NCI-H1436 (cell line): ENCODE data around the gene KLF11.

Experiments
- DNase-seq: peaks from one replicate; lab custom pipeline; 2025; lab: John Stamatoyannopoulos, UW

Gene KLF11

DNA sequence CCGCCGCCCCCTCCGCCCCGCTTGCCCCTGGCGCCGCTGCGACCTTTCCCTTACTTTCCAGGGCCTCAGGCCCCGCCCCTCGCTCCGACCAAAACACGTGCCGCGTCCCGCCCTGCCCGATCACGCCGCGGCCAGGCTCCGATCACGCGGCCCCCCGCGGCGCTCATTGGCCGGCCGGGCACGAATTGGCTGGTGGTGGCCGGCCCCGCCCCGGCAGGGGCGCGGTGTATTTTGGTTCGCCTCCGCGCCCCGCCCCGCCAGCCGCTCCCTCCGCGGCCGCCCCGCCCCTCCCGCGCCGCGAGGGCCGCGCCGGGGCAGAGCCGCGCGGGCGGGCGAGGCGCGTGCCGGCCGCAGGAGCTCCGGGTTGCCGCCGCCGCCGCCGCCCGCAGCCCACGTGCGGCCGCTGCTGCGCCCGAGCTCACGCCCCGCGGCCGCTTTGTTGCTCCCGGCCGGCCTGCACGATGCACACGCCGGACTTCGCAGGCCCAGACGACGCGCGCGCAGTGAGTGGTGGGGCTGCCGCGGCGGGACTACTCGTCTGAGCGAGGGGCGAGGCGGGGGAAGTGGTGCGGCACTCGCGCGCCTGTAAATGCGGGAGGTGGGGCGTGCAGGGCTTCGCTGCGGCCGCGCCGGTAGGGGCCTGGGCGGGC lies at the start of gene KLF11:
TSS of gene KLF11 (plus strand) at position 295 of the 650 bp plus-strand sequence. CDS start at position 462, 167 bp downstream.
- peak; percentile 64 for DNase-seq

DNA sequence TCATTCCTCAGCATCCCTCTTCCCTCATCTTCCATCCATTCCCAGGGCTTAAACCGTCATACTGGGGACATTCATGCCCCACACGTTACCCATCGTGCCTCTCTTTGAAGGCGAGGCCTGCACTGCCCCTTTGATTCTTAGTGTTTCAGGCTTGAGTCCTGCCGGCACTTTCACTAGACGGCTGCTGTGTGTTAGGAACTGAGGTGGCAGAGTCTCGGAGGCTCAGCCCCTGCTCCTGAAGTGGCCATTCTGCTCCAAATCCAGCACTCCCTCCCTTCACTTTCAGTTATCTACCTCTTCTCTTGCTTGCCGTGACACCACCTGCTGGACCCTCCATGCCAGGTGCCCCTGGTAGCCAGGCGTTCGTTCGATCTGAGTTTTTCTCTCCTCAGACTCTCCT lies 48.9 kb upstream of the KLF11 start:
- DNase-seq, result no peak

DNA sequence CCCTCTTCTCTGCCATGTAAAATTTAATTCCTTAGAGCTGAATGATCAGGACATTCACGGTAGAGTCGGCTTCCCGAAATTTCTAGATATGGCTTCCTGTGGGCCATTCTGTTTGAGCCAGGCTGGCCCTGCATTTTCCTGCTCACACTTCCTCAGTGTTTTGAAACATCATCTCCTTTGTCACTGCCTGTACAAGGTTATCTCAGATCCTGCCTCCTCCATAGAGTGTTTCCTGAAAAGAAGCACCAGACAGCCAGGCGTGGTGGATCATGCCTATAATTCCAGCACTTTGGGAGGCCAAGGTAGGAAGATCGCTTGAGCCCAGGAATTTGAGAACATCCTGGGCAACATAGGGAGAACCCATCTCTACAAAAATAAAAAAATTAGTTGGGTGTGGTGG lies 48.3 kb upstream of the KLF11 start:
- no peak for DNase-seq

DNA sequence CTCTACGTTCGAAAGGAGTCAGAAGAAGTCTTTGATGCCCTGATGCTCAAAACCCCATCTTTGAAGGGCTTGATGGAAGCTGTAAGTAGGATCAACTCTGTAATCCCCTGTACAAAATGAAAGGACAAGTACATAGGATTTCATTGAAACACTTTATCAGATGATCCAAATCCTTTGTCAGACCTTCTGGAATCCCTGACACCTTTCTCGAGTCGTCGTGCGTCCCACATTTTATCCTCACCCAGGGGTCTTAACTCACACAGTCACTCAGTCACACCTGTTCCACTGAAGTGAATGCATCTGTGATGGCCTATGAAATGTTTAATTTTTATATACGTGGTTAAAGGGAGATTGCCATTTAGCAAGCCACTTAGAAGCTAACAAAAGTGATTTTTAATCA lies 47.0 kb upstream of the KLF11 start:
- no peak for DNase-seq

DNA sequence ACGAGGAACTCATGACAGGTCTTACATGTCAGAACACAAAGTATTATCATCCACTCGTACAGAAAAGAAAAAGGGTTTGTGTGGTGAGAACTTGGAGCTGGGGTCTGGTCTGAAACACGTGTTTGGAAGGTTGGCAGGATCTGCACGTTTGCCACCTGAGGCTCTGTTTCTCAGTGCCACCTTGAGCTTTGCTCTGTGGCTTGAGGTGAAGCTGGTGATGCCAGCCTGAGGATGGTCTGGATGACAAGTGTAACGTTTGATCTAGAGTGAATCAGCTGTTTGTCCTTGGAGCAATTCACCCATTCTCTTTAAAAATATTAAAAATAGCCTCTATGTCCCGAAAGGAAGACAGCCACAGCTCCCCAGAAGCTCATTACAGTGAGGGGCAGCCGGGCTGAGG lies 45.4 kb upstream of the KLF11 start:
- no peak for DNase-seq

DNA sequence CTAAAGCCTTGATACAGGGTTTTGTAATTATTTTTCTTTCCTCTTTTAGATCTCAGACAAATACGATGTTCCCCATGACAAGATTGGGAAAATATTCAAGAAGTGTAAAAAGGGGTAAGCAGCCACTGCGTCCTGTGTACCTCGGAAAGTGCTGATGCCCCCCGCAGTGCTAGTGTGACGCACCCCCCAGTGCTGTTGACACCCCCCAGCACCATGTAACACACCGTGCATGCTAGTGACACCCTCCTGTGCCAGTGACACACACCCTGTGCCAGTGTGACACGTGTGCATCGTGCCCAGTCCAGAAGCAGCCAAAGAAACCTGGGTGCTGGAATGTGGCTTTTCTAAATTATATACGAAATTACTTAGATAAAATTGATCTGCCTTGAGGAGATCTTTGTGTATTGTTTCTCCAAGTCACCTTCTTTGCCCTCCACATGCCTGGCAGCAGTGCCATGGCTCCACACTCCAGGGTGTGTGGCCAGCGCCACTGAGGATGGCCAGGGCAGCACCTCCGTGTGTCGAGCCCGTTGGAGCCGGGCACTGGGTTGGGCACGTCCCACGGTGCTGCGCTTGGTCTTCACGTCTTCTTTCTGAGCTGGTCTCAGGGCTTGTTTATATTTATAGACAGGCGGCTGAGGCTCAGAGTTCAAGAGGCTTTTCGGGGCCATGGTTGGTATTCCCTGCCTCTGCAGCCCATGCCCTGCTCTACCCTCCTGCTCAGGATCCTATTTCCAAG lies 44.3 kb upstream of the KLF11 start:
- no peak for DNase-seq

DNA sequence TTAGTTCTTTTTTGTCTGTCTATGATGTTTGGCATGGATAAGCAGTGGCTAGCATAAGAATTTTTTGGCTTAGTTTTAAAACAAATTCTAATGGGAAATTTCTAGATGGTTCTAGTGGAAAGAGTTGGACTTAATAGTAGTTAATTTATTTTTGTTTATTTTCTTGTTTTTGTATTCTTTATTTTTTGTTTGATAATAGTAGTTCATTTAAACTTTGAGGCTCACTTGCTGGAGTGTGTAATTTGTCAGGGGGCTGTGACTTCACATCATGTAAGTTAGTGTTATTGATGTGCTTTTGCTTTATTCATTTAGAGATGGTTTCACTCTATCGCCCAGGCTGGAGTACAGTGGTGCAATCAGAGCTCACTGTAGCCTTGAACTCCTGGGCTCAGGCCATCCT lies 43.7 kb upstream of the KLF11 start:
- no peak for DNase-seq

DNA sequence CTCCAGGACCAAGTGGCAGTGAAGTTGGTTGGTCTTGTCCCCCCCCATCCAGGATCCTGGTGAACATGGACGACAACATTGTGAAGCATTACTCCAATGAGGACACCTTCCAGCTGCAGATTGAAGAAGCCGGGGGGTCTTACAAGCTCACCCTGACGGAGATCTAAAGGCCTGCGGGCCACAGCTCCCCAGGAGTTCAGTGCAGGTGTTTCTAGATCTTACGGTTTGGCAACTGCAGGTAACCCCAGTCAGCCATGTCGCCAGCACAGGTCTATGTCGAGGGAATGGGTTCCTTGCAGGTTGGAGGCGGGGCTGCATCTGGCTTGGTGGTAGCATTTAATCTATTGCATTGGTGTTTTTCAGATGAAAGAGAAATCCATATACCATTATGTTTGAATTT lies 42.8 kb upstream of the KLF11 start:
- DNase-seq, result no peak

DNA sequence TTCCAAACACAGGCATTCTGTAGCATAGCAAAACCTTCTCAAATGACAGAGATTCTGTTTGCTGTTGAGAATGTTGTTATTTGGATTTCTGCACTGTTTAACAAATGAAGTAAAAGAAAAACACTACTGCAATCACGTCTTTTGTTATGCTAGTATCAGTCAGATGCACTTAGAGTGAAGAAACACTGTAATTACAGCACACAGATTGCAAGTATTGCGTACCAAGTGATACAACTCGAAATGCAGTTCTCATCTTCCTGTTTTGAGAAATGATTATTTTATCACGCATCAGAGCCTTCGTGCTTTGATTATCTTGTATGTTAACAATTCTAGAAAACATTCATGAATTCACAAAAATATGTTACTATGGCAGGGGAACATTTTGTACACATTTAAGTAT lies 41.8 kb upstream of the KLF11 start:
- no peak for DNase-seq

DNA sequence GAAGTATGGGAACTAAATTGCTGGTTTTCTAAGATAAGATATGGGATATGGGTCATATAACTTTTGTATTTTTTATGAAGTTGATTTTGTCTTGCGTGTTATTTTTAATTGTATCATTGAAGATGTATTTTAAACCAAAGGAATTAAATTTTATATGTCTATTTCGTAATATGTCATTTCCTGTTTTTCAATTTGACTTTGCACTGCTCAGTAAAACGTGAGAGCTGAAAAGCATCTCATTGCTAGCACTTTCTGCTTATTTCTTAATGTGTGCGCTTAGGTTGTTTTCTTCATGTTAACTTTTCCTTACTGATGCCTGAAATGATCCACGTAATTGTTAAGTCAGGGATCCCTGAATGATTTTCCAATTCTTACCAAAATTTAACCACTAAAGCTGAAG lies 41.2 kb upstream of the KLF11 start:
- DNase-seq, result no peak

DNA sequence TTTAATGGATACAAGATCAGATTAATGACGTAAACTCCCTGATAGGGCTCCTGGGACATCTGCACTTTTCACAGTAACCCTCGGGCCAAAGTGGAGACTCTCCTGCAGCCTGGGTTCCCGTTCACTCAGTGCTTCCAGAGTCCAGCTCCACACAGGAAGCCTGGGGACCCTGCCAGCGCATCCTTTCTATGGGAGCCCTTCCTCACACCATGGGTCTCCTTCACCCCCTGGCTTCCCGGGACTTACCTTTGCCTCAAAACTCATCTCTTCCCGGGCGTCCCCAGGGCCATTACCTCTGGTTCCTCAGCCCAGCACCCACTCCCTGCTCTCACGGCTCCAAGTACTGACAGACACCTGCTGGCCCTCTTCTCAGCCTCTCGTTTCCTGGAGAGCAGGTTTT lies 40.7 kb upstream of the KLF11 start:
- DNase-seq, result no peak

DNA sequence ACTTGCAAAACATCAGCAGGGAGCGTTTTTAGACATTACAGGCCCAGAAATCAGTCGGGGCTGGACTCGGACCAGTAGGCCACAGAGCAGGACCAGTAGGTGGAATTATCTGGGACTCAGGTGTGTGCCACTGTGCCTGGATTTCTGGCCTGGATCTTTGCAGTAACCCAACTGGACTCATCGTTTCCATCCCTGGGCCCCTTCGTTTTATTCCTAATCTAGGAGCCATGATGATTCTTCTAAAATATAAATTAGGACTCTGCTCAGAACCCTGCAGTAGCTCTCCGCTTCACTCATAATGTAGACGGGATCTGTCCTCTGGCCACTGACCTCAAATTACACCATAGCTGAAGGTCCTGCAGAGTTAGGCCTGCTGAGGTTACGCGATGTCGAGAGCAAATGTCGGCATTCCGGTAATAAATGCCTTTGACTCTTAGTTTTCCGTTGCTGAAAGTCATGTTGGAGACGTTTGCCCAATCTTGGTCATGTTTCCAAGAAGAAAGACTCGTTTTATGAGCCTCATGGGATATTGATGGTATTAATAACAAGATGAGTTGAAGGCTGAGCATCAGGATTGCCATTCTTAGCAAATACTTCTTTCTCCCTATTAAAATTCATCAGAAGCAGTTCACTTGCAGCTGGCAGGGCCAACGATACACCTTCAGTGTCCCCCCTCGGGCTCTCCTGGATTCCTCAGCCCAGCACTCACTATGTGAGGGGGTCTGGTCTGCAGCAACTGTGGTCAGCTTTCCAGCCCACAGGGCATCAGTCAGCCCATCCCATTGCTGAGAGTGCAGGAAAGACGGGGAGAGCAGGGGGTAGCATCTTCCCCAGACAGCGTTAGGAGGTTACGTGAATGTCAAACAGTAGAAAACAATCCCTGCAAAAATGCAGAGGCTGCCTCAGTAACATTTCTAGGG lies 39.9 kb upstream of the KLF11 start:
- DNase-seq, result no peak

DNA sequence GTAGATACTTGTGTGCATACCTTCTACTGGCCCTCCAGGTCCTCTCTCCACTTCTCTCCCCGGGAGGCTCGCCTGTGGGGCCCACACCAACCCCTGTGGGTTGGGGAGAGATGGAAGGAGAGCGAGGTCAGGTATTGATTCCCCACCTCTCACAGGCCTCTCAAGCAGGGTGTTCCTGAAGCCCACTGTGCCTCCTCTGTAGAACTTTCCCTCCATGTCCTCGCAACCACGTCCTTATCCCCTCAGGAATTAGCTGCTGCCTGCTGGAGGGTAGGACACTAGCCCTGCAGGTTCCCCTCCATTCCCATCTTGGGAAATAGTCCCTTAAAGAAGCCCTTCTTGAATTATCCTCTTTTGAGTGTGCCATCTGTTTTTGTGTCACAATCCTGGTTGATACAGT lies 38.9 kb upstream of the KLF11 start:
- DNase-seq, result no peak

DNA sequence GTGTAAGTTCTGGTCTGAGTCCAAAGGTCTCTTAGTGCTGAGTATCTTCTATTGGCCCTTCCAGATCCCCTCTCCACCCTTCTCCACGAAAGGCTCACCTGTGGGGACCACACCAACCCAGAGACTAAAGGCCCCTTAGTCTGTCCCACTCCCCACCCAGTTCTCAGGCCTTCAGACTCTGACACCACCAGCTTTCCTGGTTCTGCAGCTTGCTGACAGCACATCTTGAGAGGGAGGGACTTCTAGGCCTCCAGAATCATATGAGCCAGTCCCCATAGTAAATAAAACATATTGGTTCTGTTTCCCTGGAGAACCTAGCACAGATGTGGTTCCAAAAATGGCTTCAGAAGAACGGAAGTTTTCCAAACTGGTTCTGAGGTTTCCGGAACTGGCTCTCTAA lies 38.5 kb upstream of the KLF11 start:
- no peak for DNase-seq

DNA sequence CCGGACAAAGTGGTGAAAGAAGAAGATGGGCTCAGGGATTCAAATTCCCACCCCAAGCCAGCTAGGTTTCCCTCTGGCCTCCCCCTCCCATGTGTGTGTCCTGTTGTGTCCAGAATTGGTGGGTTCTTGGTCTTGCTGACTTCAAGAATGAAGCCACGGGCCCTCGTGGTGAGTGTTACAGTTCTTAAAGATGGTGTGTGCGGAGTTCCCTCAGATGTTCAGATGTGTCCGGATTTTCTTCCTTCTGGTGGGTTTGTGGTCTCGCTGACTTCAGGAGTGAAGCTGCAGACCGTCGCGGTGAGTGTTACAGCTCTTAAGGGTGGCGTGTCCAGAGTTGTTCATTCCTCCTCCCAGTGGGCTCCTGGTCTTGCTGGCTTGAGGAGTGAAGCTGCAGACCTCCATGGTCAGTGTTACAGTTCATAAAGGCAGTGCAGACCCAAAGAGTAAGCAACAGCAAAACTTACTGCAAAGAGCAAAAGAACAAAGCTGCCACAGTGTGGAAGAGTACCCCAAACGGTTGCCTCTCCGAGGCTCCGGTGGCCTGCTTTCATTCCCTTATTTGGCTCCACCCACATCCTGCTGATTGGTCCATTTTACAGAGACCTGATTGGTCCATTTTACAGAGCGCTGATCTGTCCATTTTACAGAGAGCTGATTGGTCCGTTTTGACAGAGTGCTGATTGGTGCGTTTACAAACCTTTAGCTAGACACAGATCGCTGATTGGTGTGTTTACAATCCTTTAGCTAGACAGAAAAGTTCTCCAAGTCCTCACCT lies 37.7 kb upstream of the KLF11 start:
- DNase-seq, result no peak

DNA sequence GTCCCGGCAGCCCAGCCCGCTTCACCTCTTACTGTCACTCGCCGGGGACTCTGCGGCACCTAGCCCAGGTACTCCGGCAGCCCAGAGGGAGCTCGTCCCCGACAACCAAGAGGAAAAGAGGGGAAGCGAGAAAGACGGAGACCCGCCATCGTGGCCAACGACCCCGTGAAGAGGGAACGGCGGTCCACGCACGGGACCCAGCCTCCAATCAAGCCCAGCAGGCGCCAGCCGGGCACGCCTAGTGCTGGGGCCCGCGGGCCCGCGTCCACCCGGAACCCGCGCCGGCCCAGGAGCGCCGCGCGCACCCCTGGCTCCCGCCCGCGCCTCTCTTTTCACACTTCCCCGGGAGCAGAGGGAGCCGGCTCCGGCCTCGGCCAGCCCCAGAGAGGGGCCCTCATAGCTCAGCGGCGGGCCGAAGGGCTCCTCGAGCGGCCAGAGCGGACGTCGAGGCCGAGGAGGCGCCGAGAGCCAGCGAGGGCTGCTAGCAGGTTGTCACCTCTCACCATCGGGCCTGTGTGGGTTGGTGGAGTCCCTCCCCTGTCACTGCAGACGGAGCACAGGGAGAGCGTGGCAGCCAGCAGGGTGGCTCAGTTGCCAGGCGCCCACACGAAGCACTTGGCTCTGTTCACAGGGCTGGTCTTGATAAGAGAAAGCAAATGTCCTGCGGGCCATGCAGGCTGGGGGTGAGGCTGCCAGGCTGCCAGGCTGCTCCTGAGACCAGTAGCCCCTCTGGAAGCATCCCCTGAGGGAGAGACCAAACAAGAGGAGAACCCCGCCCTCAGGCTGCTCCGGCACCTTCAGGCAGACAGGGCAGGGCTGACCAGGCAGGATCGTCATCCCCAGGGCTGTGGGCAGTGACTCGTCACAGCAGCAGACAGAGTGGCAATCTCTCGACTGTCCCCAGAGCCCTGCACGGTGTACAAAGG lies 36.9 kb upstream of the KLF11 start:
- DNase-seq, result no peak

DNA sequence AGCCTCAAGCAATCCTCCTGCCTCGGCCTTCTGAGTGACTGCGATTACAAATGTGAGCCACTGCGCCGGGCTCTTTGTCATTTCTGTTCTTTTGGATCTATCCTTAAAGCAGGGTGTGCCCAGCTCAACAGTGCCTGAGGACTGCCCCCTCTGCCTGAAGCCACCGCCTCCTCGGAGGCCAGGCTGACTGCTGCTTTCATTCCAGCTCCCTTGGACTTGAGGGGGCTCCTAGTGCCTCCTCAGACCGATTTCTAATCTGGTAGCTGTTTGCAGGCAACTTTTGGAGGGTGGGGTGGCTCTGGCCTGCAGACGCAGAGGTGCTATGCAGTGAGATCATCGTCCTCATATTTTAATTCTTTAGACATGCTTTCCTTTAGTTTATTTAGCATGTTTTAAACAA lies 35.9 kb upstream of the KLF11 start:
- DNase-seq, result no peak

DNA sequence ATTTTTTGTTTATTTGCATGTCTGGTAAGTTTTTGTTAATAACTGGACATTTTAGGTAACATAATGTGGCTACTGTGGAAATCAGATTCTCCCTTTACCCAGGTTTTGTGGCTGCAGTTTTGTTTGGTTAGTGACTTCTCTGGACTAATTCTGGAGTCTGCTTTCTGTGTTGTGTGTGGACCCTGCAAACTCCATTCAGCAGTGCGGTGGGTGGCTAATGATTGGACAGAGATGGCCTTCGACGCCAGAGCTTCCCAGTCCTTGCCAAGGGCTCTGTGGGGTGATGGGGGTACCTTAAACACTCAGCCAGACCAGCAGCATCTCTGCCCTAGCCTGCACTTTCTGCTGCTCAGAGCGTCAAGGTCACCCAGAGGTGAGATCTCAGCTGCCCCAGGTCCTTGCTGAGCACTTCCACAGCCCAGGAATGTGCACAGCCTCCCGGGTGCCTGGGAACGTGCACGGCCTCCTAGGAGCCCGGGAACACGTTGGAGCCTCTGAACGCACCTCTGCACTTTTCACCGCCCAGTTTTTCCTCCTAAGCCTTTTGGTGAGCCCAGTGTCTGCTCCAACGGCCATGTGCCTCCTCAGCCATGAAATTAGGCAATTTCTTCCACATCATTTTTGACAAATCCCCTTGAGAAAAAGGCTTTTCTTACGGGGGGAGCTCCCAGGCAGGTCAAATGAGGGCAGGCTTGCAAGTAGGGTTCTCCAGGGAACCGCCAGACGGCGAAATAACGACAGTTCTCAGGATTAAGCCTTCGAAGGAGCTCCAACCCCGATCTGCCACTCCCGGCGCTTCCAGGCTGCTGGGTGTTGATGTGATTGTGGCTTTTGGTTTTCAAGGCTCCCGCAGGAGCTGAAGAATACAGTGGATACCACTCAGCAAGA lies 35.2 kb upstream of the KLF11 start:
- no peak for DNase-seq

DNA sequence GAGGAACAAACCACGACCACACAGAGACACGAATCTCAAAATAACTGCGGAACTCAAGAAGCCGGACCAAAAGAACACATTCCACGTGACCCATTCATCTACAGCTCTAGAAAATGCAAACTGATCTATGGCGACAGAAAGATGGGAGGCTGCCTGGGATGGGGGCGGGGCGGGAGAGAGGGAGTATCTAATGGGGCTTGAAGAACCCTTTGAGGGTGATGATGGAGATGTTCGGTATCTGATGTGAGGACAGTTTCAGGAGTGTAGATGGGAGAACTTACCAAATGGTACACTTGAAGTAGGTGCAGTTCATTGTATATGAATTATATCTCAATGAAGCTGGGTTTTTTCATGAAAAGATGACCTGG lies 34.6 kb upstream of the KLF11 start:
- no peak for DNase-seq

DNA sequence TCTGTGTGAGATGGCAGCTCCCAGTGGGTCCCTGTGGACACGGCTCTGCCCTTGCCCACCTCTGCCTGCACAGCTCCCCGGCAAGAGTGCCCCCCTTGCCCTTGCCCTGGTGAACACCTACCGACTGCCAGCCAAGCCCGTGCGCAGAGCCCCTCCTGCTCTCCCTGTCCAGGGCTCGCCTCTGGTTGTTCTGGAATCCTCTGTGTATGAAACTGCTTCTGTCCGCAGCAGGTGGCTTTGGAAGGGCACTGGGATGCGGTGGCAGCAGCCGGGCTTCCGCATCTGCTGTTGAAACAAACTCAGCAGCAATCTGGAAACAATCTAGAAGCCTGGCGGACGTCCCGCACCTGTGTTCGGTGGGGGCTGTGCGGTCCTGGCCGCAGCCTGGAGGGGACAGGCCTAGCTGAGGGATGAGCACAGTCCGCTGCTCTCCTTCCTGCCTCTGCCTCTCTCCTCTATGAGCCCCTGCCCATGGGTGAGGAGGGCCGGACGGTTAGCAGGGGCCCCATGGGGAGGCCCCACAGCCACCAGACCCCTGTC lies 34.0 kb upstream of the KLF11 start:
- no peak for DNase-seq
